A549 (cell line): ENCODE results near the gene OTOS.

Source experiments
- BHLHE40 ChIP-seq: IDR thresholded peaks from 2 replicates; pipeline ENCODE4 v1.6.1; 2012; ENCODE audit warnings: low read depth, low read length, inconsistent platforms
- CEBPB ChIP-seq, 2 experiments: fragments of >200 bp in 1 of 2; sonication (Bioruptor Twin) in 1 of 2; formaldehyde crosslinking in 1 of 2; IDR thresholded peaks; 2 replicates each; pipeline ENCODE4 v1.6.1; 2012 to 2016
- MAZ ChIP-seq: fragments of 150-350 bp; IDR thresholded peaks from 2 replicates; pipeline ENCODE4 v1.6.1; 2014; ENCODE audit warnings: antibody characterized with exemption, low read depth, low read length, borderline replicate concordance
- MYC ChIP-seq: IDR thresholded peaks from 2 replicates; pipeline ENCODE4 v1.6.1; 2012; ENCODE audit warnings: mild to moderate bottlenecking, inconsistent platforms, low read length, improper control_type of control experiment, borderline replicate concordance
- RFX5 ChIP-seq: fragments of 450-650 bp; IDR thresholded peaks from 2 replicates; pipeline ENCODE4 v1.7.1; 2014; ENCODE audit warnings: antibody characterized with exemption, mild to moderate bottlenecking, moderate library complexity
- SREBF2 ChIP-seq: fragments of 450-650 bp; IDR thresholded peaks from 2 replicates; pipeline ENCODE4 v1.6.1; 2014; ENCODE audit warnings: mild to moderate bottlenecking, moderate library complexity
- TF ChIP-seq, protein P1 (sequence below): fragments of >200 bp; sonication (Bioruptor Twin); formaldehyde crosslinking; IDR thresholded peaks from 3 replicates; pipeline ENCODE4 v1.5.1; 2016
- TF ChIP-seq, protein P2 (sequence below): IDR thresholded peaks from 2 replicates; pipeline ENCODE4 v1.6.1; 2012

DNA sequence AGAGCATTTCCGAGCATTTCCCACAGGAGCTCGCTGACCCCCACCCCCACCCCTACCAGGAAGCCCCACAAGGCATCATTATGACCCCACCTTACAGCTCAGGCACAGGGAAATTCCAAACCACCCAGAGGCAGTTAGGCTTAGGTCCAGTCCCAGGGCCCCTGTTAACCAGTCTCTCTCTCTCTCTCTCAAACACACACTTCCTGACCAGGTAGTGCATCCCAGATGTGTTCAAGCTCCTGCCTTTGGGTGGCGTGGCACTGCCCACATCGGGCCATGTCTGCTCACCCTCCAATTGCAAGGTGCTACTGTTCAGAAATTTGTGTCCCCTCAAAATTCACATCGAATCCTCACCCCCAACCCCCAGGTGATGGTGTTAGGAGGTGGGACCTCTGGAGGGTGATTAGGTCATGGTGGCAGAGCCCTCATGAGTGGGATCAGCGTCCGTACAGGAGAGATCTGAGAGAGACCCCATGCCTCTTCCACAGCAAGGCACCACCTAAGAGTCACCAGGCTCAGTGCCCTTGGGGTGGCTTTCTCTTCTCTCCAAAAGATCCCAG lies 13.2 kb downstream of the OTOS start:
- TF ChIP-seq, protein P1, sequence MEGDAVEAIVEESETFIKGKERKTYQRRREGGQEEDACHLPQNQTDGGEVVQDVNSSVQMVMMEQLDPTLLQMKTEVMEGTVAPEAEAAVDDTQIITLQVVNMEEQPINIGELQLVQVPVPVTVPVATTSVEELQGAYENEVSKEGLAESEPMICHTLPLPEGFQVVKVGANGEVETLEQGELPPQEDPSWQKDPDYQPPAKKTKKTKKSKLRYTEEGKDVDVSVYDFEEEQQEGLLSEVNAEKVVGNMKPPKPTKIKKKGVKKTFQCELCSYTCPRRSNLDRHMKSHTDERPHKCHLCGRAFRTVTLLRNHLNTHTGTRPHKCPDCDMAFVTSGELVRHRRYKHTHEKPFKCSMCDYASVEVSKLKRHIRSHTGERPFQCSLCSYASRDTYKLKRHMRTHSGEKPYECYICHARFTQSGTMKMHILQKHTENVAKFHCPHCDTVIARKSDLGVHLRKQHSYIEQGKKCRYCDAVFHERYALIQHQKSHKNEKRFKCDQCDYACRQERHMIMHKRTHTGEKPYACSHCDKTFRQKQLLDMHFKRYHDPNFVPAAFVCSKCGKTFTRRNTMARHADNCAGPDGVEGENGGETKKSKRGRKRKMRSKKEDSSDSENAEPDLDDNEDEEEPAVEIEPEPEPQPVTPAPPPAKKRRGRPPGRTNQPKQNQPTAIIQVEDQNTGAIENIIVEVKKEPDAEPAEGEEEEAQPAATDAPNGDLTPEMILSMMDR: no peak
- no peak for TF ChIP-seq CEBPB (IDR thresholded peaks at IDR 0.05)
- TF ChIP-seq MAZ: no peak
- no peak for TF ChIP-seq RFX5
- no peak for TF ChIP-seq SREBF2
- TF ChIP-seq, protein P2, sequence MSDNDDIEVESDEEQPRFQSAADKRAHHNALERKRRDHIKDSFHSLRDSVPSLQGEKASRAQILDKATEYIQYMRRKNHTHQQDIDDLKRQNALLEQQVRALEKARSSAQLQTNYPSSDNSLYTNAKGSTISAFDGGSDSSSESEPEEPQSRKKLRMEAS: no peak
- TF ChIP-seq MYC: no peak
- no peak for TF ChIP-seq BHLHE40
